SK-N-SH (cell line): ENCODE results near the gene EYA3. TPM values are rescaled to one million over a fixed set of nuclear protein-coding genes. Genes with fewer than 3 reads are reported as not detected.

Source experiments
- CTCF ChIA-PET: fragments of 300-600, 350-600 bp; formaldehyde crosslinking; extraction: SDS; loops from one replicate; lab custom pipeline; 2021; lab: Yijun Ruan, JAX
- POLR2A ChIA-PET: fragments of 350-600 bp; sonication (Branson Sonifier 250); formaldehyde crosslinking; extraction: SDS; loops from one replicate; lab custom pipeline; 2020; ENCODE audit warnings: antibody characterized with exemption, inconsistent platforms; lab: Yijun Ruan, JAX
- DNase-seq: peaks from one replicate; pipeline ENCODE4 v3.0.0; 2012
- H2AFZ ChIP-seq: fragments of 200-600 bp; sonication (generic); 2 replicates; pipeline ENCODE4 v1.8.1; 2016; ENCODE audit warnings: antibody characterized with exemption, mild to moderate bottlenecking, low read depth
- H3F3A ChIP-seq: fragments of 200-600 bp; sonication (generic); replicated peaks from 2 replicates; pipeline ENCODE3; 2016; ENCODE audit warnings: antibody characterized with exemption, mild to moderate bottlenecking; ENCODE audit not compliant: insufficient read depth
- H3K27ac ChIP-seq, 2 experiments: fragments of 200-500 bp in 1 of 2; fragments of 200-600 bp in 1 of 2; sonication (Bioruptor generic) in 1 of 2; sonication (generic), shearing (Covaris generic) in 1 of 2; 2 replicates each; pipeline versions ENCODE4 v1.5.1 to v1.6.1; 2014 to 2016; ENCODE audit warnings: low read depth in 2 of 2, inconsistent platforms in 1 of 2, low read length in 1 of 2, mild to moderate bottlenecking in 1 of 2, mixed read lengths in 1 of 2
- H3K27me3 ChIP-seq: fragments of 200-600 bp; sonication (generic), shearing (Covaris generic); 2 replicates; pipeline ENCODE4 v1.6.1; 2016; ENCODE audit warnings: mixed run types; ENCODE audit not compliant: insufficient read depth
- H3K36me3 ChIP-seq, 2 experiments: fragments of 200-500 bp in 1 of 2; fragments of 200-600 bp in 1 of 2; sonication (Bioruptor generic) in 1 of 2; sonication (generic) in 1 of 2; replicated peaks in 1 of 2; 2 replicates each; pipeline versions ENCODE3 to v1.5.1; 2014 to 2016; ENCODE audit warnings: low read length in 1 of 2, mild to moderate bottlenecking in 1 of 2; ENCODE audit not compliant: insufficient read depth in 2 of 2, control insufficient read depth in 1 of 2
- H3K4me1 ChIP-seq, 2 experiments: fragments of 200-500 bp in 1 of 2; fragments of 200-600 bp in 1 of 2; sonication (Bioruptor generic) in 1 of 2; sonication (generic), shearing (Covaris generic) in 1 of 2; 2 replicates each; pipeline versions ENCODE4 v1.5.1 to v1.6.1; 2014 to 2016; ENCODE audit warnings: low read depth in 1 of 2, low read length in 1 of 2, mixed run types in 1 of 2; ENCODE audit not compliant: insufficient read depth in 2 of 2, control insufficient read depth in 1 of 2
- H3K4me2 ChIP-seq: fragments of 200-600 bp; sonication (generic), shearing (Covaris generic); 2 replicates; pipeline ENCODE4 v1.6.1; 2017; ENCODE audit warnings: mixed run types
- H3K4me3 ChIP-seq, 2 experiments: fragments of 200-500 bp in 1 of 2; fragments of 200-600 bp in 1 of 2; sonication (Bioruptor generic) in 1 of 2; sonication (generic), shearing (Covaris generic) in 1 of 2; 2 replicates each; pipeline versions ENCODE4 v1.5.1 to v1.8.1; 2014 to 2016; ENCODE audit warnings: low read depth in 2 of 2, inconsistent platforms in 1 of 2, low read length in 1 of 2, mild to moderate bottlenecking in 1 of 2, mixed read lengths in 1 of 2, moderate library complexity in 1 of 2
- H3K79me2 ChIP-seq: fragments of 200-600 bp; sonication (generic); 2 replicates; pipeline ENCODE4 v1.8.1; 2017; ENCODE audit warnings: mild to moderate bottlenecking; ENCODE audit not compliant: insufficient read depth
- H3K9ac ChIP-seq: fragments of 200-600 bp; sonication (generic); 2 replicates; pipeline ENCODE4 v1.6.1; 2017; ENCODE audit warnings: mixed run types
- H3K9me2 ChIP-seq: fragments of 200-600 bp; sonication (generic); 2 replicates; pipeline ENCODE4 v1.6.1; 2017; ENCODE audit warnings: mixed run types
- H3K9me3 ChIP-seq: fragments of 200-600 bp; sonication (generic); 2 replicates; pipeline ENCODE4 v1.6.1; 2017; ENCODE audit warnings: mixed run types, mild to moderate bottlenecking, moderate library complexity
- H4K20me1 ChIP-seq: fragments of 200-600 bp; sonication (generic); 2 replicates; pipeline ENCODE4 v1.6.1; 2017; ENCODE audit warnings: mild to moderate bottlenecking, mixed run types; ENCODE audit not compliant: insufficient read depth
- ELF1 ChIP-seq: IDR thresholded peaks from 2 replicates; pipeline ENCODE4 v1.4.0; 2012
- EP300 ChIP-seq, 2 experiments: IDR thresholded peaks; 2 replicates each; pipeline versions ENCODE4 v1.4.0 to v1.6.1; 2012; ENCODE audit warnings: borderline replicate concordance in 1 of 2, low read depth in 1 of 2, low read length in 1 of 2
- FOSL2 ChIP-seq: IDR thresholded peaks from 2 replicates; pipeline ENCODE4 v1.4.0; 2012; ENCODE audit warnings: low read depth, mild to moderate bottlenecking, moderate library complexity, borderline replicate concordance
- FOXM1 ChIP-seq: IDR thresholded peaks from 2 replicates; pipeline ENCODE4 v1.4.0; 2012; ENCODE audit warnings: low read depth, mild to moderate bottlenecking
- JUND ChIP-seq: IDR thresholded peaks from 2 replicates; pipeline ENCODE4 v1.4.0; 2012
- MEF2A ChIP-seq: IDR thresholded peaks from 2 replicates; pipeline ENCODE4 v1.4.0; 2012; ENCODE audit warnings: low read depth, borderline replicate concordance
- NFIC ChIP-seq: IDR thresholded peaks from 2 replicates; pipeline ENCODE4 v1.4.0; 2012; ENCODE audit warnings: borderline replicate concordance
- POLR2AphosphoS5 ChIP-seq: IDR thresholded peaks from 2 replicates; pipeline ENCODE4 v1.6.1; 2012; ENCODE audit warnings: low read depth, low read length
- RAD21 ChIP-seq: IDR thresholded peaks from 2 replicates; pipeline ENCODE4 v1.6.1; 2012; ENCODE audit warnings: mild to moderate bottlenecking, low read length
- REST ChIP-seq: IDR thresholded peaks from 2 replicates; pipeline ENCODE4 v1.6.1; 2012; ENCODE audit warnings: mild to moderate bottlenecking, low read depth, low read length, moderate library complexity
- RFX5 ChIP-seq: IDR thresholded peaks from 2 replicates; pipeline ENCODE4 v1.6.1; 2012; ENCODE audit warnings: mild to moderate bottlenecking, improper control_type of control experiment, low read length
- RXRA ChIP-seq: IDR thresholded peaks from 2 replicates; pipeline ENCODE4 v1.4.0; 2012; ENCODE audit warnings: low read depth, mild to moderate bottlenecking, borderline replicate concordance
- SIN3A ChIP-seq: IDR thresholded peaks from 2 replicates; pipeline ENCODE4 v1.6.1; 2012; ENCODE audit warnings: low read depth, mild to moderate bottlenecking, low read length, moderate library complexity, borderline replicate concordance
- SMC3 ChIP-seq: IDR thresholded peaks from 2 replicates; pipeline ENCODE4 v1.6.1; 2012; ENCODE audit warnings: low read depth, low read length, improper control_type of control experiment
- TCF12 ChIP-seq: IDR thresholded peaks from 2 replicates; pipeline ENCODE4 v1.4.0; 2012
- TEAD4 ChIP-seq: IDR thresholded peaks from 2 replicates; pipeline ENCODE4 v1.4.0; 2012; ENCODE audit warnings: mild to moderate bottlenecking, borderline replicate concordance; ENCODE audit not compliant: insufficient read depth
- USF1 ChIP-seq: IDR thresholded peaks from 2 replicates; pipeline ENCODE4 v1.4.0; 2012; ENCODE audit warnings: low read depth, borderline replicate concordance
- YY1 ChIP-seq: IDR thresholded peaks from 2 replicates; pipeline ENCODE4 v1.4.0; 2012; ENCODE audit warnings: low read depth, mild to moderate bottlenecking
- ZBTB33 ChIP-seq: IDR thresholded peaks from 2 replicates; pipeline ENCODE4 v1.4.0; 2012; ENCODE audit warnings: low read depth, borderline replicate concordance
- WGBS: methylation state at CpG from one replicate; pipeline ENCODE4 v1.1.6; 2017; ENCODE audit warnings: low lambda C conversion rate; 5-methylcytosine and 5-hydroxymethylcytosine counted together
- polyA plus RNA-seq, 3 experiments: library from polyadenylated mRNA; depleted of rRNA; stranded (reverse); fragments of >200 nt; gene quantifications; 2 replicates each; pipeline ENCODE4 v1.2.3, GENCODE V29; 2012

Gene EYA3
- polyA plus RNA-seq, 1 of the 3 experiments (the other 2 are of a cell fraction), result 6.5 TPM

GRCh38 chr1:28027660-28028059 is 60.8 kb downstream of the EYA3 start:
- Histone ChIP-seq H3F3A (peaks cover 31% of the 10 kb centered on the region), H3K27me3 (no peaks in the 10 kb centered on the region), H2AFZ (no peak overlapping the region), H4K20me1 (no peaks in the 10 kb centered on the region), H3K9ac (no peak overlapping the region), H3K4me2 (no peak overlapping the region), H3K4me3 (no peak overlapping the region), H3K9me2 (no peaks in the 10 kb centered on the region), H3K9me3 (no peaks in the 10 kb centered on the region), H3K4me1 (peaks cover 0 to 17% of the 10 kb centered on the region in 2 experiments; a peak in 2 of 4 replicates), H3K79me2 (peaks cover 31% of the 10 kb centered on the region), H3K27ac (peak overlapping the region; percentile 64 to 81; a peak in 1 of 4 replicates), H3K36me3 (peaks cover under 1 to 6% of the 10 kb centered on the region in 2 experiments)
- POLR2A ChIA-PET, result no interaction called here
- CTCF ChIA-PET, result interaction anchor here (1.1 kb wide), 1 partner anchor 9 kb away, joined by 3 read pairs; no protein-coding TSS in a partner anchor
- TF ChIP-seq SMC3, result no peak
- no peak for TF ChIP-seq TEAD4
- TF ChIP-seq POLR2AphosphoS5, result no peak
- TF ChIP-seq REST, result no peak
- no peak for DNase-seq

GRCh38 chr1:28027238-28027637 is 61.2 kb downstream of the EYA3 start:
- Histone ChIP-seq H3K79me2 (peaks cover 28% of the 10 kb centered on the region), H2AFZ (no peak overlapping the region), H3K27me3 (no peaks in the 10 kb centered on the region), H3K4me3 (no peak overlapping the region), H3K9me3 (no peaks in the 10 kb centered on the region), H3K9me2 (no peaks in the 10 kb centered on the region), H4K20me1 (no peaks in the 10 kb centered on the region), H3K4me1 (peaks cover 0 to 14% of the 10 kb centered on the region in 2 experiments; a peak in 2 of 4 replicates), H3K4me2 (no peak overlapping the region), H3K27ac (peak overlapping the region in 1 of 2 experiments; percentile 64; a peak in 1 of 4 replicates), H3K36me3 (peaks cover 0 to 6% of the 10 kb centered on the region in 2 experiments), H3F3A (peaks cover 28% of the 10 kb centered on the region), H3K9ac (no peak overlapping the region)
- DNase-seq, result no peak
- ChIA-PET CTCF (interaction anchor here (1.0 to 1.1 kb wide), 2 partner anchors 10 to 15 kb away, joined by 3 read pairs; no protein-coding TSS in a partner anchor), POLR2A (no interaction called here)
- WGBS, result 80% methylated on average over 1 of the region's 1 CpG
- no peak for TF ChIP-seq ELF1
- no peak for TF ChIP-seq NFIC
- TF ChIP-seq RFX5, result no peak
- no peak for TF ChIP-seq YY1
- TF ChIP-seq REST, result no peak
- no peak for TF ChIP-seq SIN3A
- TF ChIP-seq FOSL2, result no peak
- no peak for TF ChIP-seq USF1
- TF ChIP-seq EP300 (IDR thresholded peaks at IDR 0.05; ENCODE audit: borderline replicate concordance in 1 of 2, low read depth in 1 of 2, low read length in 1 of 2), result no peak
- no peak for TF ChIP-seq FOXM1
- no peak for TF ChIP-seq TCF12
- TF ChIP-seq RXRA, result no peak
- TF ChIP-seq JUND, result no peak
- no peak for TF ChIP-seq RAD21
- TF ChIP-seq ZBTB33, result no peak
- TF ChIP-seq MEF2A, result no peak
